Measurements from ENCODE around the gene ELP1.
"Not testable (repeated sequence)": the region's sequence is repeated elsewhere in the genome, so short reads cannot be mapped to it uniquely, and the experiment has no call there.

ELP1 gene

DNA sequence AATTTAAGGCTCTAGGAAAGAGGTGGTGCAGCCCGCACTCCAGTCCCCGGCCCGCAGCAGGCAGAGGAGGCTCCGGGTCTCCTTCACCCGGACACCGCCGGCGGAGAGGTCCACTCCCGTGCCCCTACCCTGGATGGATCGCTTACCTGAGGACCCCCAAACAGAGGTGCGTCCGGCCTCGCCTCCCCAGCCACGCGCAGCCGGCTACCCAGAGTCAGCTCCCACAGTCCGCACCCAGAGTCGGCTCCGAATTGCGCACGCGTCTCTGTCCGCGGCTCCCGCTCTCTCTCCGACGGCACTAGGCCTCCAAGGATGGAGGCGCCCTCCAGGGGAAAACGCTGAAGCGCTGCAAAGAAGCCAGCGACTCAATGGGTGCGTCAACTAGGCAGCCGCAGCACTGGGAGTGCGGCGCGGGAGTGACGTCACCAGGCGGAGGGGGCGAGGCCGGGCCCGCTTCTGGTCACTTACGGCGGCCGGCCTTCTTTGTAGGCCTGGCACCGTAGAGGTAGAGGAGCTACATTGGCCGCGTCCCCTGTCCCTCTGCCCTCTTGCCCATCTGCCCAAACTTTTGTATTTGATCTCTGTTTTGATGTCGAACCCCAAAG lies at the start of gene ELP1:
Gene ELP1 (minus strand): TSS at position 407 of the 605 bp plus-strand sequence. CDS start 2,978 bp downstream, outside the sequence.
- DNase-seq (ENCODE audit: low read depth in 2 of 2) = peak; percentile 79 to 81

- no peak for DNase-seq (ENCODE audit: low read depth in 2 of 2)
Observed at GRCh38 chr9:108980893-108981292, 47.0 kb upstream of the ELP1 start.

DNA sequence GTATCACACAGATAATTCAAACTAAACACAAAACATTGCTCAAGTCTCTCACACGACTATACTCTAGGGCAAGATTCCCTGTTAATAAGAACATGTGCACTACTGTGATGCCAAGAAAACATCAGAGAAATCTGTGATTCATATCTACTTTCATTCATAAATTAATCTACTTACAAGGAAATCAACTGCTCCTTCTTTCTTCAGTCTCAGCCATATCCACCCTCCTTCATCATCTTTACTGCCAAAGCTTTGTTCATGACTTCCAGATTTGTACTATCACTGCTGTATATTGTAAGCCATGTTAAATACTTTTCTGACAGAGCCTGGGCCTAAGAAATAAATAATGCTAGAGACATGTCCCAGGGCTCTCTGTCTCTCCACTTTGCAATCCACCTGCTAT lies 44.3 kb upstream of the ELP1 start:
- DNase-seq (ENCODE audit: low read depth in 2 of 2) = no peak

- DNase-seq (ENCODE audit: low read depth in 2 of 2) = no peak
Observed at GRCh38 chr9:108973895-108974294, 40.0 kb upstream of the ELP1 start.

DNA sequence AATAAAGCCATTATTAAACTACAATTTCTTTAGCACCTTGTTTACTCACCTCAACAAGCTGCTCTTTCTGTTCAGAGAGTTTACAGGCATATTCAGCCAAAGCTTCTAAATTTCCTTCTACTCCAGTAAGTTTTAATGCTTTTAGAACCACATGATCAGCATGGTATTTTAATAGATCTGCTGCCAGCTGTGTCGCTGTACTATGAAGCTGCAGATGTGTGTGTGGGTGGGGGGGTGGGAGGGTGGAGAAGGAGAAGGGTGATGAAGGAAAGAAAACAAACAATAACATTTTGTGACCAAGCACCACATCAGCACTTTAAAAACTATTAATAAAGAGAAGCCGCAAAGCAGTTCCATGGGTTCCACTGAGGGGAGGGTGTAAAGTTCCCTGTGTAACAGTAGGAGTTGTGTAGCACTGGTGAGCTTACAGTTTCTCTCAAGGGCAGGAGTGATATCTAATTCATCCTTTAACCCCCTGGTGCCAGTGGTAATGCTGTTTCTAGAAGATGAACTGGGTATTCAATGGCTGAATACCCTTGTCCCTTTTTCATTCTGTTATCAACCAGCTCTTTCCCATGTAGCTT lies 38.8 kb upstream of the ELP1 start:
- DNase-seq (ENCODE audit: low read depth in 2 of 2) = no peak

GRCh38 chr9:108972186-108972585 lies 38.3 kb upstream of the ELP1 start:
- DNase-seq (ENCODE audit: low read depth in 2 of 2) = no peak

- not testable (repeated sequence) for DNase-seq (ENCODE audit: low read depth in 2 of 2)
Observed at GRCh38 chr9:108971392-108971791, 37.5 kb upstream of the ELP1 start.

DNA sequence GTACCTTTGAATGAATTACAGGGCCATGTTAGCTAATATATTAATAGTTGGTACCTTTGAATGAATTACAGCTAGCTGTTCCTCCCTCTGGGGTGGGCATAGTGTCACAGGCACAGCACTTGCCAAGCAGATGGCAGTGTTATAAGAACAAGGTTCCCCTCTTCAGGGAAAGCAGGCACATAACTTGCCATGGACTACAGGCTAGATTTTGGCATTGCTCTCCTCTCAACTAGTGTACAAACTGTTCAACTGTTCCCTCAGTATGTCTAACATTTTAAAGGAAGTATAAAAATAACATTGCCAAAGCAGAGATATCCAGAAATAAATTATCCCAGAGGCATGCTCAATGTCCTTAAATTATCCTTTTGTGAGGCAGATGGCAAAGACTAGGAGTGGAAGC lies 34.0 kb upstream of the ELP1 start:
- no peak for DNase-seq (ENCODE audit: low read depth in 2 of 2)

- no peak for DNase-seq (ENCODE audit: low read depth in 2 of 2)
Observed at GRCh38 chr9:108963459-108964143, 29.7 kb upstream of the ELP1 start.

- DNase-seq (ENCODE audit: low read depth in 2 of 2) = no peak
Observed at GRCh38 chr9:108961151-108961550, 27.2 kb upstream of the ELP1 start.

GRCh38 chr9:108960331-108960730 lies 26.4 kb upstream of the ELP1 start:
- DNase-seq (ENCODE audit: low read depth in 2 of 2) = no peak

DNA sequence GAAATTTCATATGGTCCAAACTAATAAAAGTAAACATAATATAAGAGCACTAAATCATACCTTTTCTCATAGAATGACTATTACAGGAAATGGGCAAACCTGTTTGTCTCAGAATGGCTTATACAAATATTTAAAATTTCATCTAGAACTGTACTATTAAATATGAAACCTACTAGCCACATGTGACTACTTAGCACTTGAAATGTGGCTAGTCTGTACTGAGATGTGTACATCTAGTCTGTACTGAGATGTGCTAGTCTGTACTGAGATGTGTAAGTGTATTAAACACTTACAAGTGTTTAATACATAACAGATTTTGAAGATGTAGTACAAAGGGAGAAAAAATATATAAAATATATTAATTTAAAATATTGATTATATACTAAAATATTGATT lies 22.7 kb upstream of the ELP1 start:
- no peak for DNase-seq (ENCODE audit: low read depth in 2 of 2)

DNA sequence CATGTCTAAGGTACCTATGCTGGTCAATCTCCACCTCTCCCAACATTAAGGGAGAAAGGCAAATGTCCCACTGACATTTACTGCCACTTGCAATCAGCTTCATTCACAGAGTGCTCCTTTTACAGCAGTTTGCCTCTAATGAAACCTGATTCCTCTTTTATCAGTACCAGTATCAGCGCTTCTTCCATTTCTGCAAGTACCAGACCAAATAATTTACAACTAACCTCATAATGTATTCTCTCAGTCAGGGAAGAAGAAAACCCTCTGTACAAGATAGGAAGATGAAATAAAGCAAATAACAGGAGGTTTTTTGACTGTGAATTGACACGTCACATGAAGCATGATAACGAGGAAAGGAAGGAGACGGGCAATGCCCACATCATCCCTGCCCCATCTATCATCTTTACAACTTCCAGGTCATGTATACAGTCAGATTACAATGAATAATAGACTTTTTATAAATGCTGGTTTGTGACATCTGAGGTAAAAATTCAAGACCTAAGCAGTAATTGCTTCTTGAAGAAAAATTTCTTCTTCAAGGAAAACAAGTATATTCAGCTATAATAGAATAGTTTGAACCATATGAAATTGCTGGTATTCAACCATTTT lies 22.2 kb upstream of the ELP1 start:
- no peak for DNase-seq (ENCODE audit: low read depth in 2 of 2)

GRCh38 chr9:108953983-108954574 lies 20.2 kb upstream of the ELP1 start:
- no peak for DNase-seq (ENCODE audit: low read depth in 2 of 2)

DNA sequence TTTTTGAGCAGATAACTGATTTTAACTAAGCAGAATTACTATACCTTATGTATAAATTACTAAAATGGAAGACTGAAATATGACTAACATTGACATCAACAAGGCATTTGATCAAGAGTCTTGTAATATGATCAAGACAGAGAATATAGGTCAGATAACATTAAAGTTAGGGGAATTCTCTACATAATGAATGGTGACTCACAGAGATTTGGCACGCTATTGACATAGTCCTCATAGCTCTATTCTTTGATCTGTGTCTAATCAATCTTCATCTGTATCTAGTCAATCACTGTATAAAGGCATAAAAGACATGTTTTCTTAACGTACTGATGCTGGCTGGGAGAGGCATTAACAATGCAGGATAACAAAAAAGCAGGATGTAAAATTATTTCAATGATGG lies 17.7 kb upstream of the ELP1 start:
- DNase-seq (ENCODE audit: low read depth in 2 of 2) = no peak

DNA sequence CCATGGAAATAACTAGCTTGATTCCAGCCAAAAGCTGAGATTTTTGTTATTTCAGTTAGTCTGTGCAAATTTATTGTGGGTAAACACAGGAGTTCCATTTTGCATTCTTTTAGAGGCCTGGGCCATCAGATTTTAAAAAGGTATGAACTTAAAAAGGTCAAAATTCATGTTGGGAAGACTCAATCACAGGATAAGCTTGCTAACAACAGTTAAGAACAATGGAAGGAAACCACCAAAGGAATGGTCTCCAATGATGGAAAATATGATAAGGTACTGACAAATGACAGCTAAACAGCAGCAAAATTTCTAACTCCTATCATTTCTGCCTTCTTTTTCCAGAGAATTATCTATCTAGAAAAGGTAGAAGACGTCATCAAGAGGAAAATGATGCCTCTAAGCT lies 16.2 kb upstream of the ELP1 start:
- DNase-seq (ENCODE audit: low read depth in 2 of 2) = no peak

GRCh38 chr9:108939975-108940374 lies 6.1 kb upstream of the ELP1 start:
- DNase-seq (ENCODE audit: low read depth in 2 of 2) = no peak

GRCh38 chr9:108937561-108938305 lies 3.8 kb upstream of the ELP1 start:
- no peak for DNase-seq (ENCODE audit: low read depth in 2 of 2)

- DNase-seq (ENCODE audit: low read depth in 2 of 2) = peak; percentile 54 to 57
Observed at GRCh38 chr9:108934323-108934893, 484 bp upstream of the ELP1 start, which contains the start of gene ABITRAM. ABITRAM (plus strand) TSS chr9:108934400; CDS start chr9:108934487, 87 bp downstream.

GRCh38 chr9:108933231-108933717 lies 650 bp downstream of the ELP1 start:
- no peak for DNase-seq (ENCODE audit: low read depth in 2 of 2)

GRCh38 chr9:108928386-108928785 lies 5.5 kb downstream of the ELP1 start:
- DNase-seq (ENCODE audit: low read depth in 2 of 2) = no peak

Data from activated CD8-positive, alpha-beta memory T cell treated with anti-CD3 and anti-CD28 coated beads for 4 hours (primary cell).